Measurements from ENCODE around the gene SPRR2G. TPM values are rescaled to one million over a fixed set of nuclear protein-coding genes. Genes with fewer than 3 reads are reported as not detected.
"Not testable (repeated sequence)": the region's sequence is repeated elsewhere in the genome, so short reads cannot be mapped to it uniquely, and the experiment has no call there.

Gene SPRR2G
- total RNA-seq, 1 experiment from 2014 or later, result not detected

DNA sequence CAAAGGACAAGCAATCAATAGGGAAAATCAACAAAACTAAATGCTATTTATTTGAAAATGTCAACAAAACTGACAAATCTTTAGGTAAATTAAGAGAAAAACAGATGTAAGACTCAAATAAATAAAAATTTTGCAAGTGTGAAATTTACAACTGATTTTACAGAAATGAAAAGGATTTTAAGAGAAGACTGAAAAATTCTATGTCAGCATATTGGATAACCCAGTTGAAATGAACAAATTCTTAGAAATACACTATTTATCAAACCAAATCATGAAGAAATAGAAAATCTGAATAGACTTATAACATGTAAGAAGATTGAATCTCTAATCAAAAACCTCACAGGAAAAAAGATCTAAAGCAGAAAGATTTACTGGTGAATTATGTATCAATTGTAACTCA is 29.7 kb downstream of the SPRR2G start:
- H3K4me1 ChIP-seq (ENCODE audit: control insufficient read depth, insufficient read depth, low read length), result no peaks in the 10 kb centered on the region
- no peaks in the 10 kb centered on the region for H3K9me3 ChIP-seq (ENCODE audit: control insufficient read depth, insufficient read depth, low read depth, low read length)
- ChIA-PET CTCF (no interaction called here), POLR2A (no interaction called here)
- no peak for DNase-seq (ENCODE audit: low read depth, low spot score)
- TF ChIP-seq POLR2AphosphoS5 (IDR thresholded peaks at IDR 0.05; ENCODE audit: low read depth, low read length) (no peak), SIN3A (IDR thresholded peaks at IDR 0.05; ENCODE audit: borderline replicate concordance, insufficient read depth, low read depth, low read length) (no peak), TCF7L2 (IDR thresholded peaks at IDR 0.05; ENCODE audit: low read depth, low read length) (no peak)
- TF ChIP-seq, protein P1, sequence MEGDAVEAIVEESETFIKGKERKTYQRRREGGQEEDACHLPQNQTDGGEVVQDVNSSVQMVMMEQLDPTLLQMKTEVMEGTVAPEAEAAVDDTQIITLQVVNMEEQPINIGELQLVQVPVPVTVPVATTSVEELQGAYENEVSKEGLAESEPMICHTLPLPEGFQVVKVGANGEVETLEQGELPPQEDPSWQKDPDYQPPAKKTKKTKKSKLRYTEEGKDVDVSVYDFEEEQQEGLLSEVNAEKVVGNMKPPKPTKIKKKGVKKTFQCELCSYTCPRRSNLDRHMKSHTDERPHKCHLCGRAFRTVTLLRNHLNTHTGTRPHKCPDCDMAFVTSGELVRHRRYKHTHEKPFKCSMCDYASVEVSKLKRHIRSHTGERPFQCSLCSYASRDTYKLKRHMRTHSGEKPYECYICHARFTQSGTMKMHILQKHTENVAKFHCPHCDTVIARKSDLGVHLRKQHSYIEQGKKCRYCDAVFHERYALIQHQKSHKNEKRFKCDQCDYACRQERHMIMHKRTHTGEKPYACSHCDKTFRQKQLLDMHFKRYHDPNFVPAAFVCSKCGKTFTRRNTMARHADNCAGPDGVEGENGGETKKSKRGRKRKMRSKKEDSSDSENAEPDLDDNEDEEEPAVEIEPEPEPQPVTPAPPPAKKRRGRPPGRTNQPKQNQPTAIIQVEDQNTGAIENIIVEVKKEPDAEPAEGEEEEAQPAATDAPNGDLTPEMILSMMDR (IDR thresholded peaks at IDR 0.05), result no peak
- TF ChIP-seq, protein P2, sequence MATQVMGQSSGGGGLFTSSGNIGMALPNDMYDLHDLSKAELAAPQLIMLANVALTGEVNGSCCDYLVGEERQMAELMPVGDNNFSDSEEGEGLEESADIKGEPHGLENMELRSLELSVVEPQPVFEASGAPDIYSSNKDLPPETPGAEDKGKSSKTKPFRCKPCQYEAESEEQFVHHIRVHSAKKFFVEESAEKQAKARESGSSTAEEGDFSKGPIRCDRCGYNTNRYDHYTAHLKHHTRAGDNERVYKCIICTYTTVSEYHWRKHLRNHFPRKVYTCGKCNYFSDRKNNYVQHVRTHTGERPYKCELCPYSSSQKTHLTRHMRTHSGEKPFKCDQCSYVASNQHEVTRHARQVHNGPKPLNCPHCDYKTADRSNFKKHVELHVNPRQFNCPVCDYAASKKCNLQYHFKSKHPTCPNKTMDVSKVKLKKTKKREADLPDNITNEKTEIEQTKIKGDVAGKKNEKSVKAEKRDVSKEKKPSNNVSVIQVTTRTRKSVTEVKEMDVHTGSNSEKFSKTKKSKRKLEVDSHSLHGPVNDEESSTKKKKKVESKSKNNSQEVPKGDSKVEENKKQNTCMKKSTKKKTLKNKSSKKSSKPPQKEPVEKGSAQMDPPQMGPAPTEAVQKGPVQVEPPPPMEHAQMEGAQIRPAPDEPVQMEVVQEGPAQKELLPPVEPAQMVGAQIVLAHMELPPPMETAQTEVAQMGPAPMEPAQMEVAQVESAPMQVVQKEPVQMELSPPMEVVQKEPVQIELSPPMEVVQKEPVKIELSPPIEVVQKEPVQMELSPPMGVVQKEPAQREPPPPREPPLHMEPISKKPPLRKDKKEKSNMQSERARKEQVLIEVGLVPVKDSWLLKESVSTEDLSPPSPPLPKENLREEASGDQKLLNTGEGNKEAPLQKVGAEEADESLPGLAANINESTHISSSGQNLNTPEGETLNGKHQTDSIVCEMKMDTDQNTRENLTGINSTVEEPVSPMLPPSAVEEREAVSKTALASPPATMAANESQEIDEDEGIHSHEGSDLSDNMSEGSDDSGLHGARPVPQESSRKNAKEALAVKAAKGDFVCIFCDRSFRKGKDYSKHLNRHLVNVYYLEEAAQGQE (IDR thresholded peaks at IDR 0.05; ENCODE audit: insufficient read depth in 1 of 2, low read depth in 2 of 2, low read length in 1 of 2), result no peak
- H3K4me3 ChIP-seq (ENCODE audit: low read depth in 2 of 2, low read length in 2 of 2), result no peak overlapping the region
- BruUV-seq (replicated peaks), result no TSS peak
- in situ Hi-C loops (cut with HindIII; ENCODE audit: low pct_unique_long_range_greater_than_20kb, low sequenced_read_pairs) (no loop called here), intact Hi-C loops (cut with micrococcal nuclease; ENCODE audit: unreplicated experiment) (no loop called here)
- no peaks in the 10 kb centered on the region for H3K27me3 ChIP-seq (ENCODE audit: control insufficient read depth, insufficient read depth, low read length)
- H3K27ac ChIP-seq (ENCODE audit: low read length), result no peak overlapping the region
- ATAC-seq, result no peak
- H3K36me3 ChIP-seq (ENCODE audit: control insufficient read depth, insufficient read depth, low read length), result no peaks in the 10 kb centered on the region

DNA sequence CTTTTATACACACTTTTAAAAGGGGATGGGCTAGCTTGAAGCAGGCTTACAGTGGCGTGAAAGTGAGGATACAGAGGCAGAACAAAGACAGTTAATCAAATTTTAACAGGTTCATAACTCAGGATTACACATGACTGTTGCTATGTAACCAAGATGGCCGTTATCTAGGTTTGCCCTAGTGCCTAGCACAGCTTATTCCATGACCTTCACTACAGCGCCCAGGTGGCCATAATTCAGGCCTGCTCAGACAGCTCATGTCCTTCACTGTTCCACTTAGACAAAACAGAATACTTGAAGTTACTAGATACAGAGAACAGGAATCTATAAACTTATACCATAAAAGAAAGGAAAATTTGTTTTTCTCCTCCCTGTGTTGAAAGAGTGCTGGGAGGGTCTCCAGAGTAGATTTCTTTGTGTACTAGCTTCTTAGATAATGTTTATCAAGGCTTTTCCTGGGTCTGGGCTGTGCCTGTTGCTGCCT is 31.2 kb downstream of the SPRR2G start:
- in situ Hi-C loops (cut with HindIII; ENCODE audit: low pct_unique_long_range_greater_than_20kb, low sequenced_read_pairs), result no loop called here
- intact Hi-C loops (cut with micrococcal nuclease; ENCODE audit: unreplicated experiment), result no loop called here

DNA sequence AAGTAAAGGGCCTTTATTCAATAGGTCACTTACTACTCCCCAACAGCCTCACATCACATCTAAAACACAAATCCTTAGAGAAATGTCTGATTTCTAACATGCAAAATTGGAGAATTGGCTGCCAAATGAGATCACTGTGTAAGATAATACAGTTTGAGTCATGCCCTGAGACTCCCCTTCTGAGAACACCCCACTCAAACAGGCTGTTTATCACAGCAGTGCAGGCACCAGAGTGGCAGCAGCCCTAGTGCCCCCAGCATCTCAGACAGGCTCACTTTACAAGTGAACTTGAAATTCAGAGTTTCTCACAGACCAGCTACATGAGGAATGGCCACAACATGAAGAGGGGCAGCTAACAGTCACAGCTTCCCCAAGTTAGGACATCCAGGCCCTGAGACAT is 35.4 kb downstream of the SPRR2G start:
- POLR2A ChIA-PET; H3K9me3 ChIP-seq (ENCODE audit: control insufficient read depth, insufficient read depth, low read depth, low read length); H3K27ac ChIP-seq (ENCODE audit: low read length); H3K4me3 ChIP-seq (ENCODE audit: low read depth in 2 of 2, low read length in 2 of 2); CTCF ChIA-PET; H3K4me1 ChIP-seq (ENCODE audit: control insufficient read depth, insufficient read depth, low read length); DNase-seq (ENCODE audit: low read depth, low spot score); BruUV-seq (replicated peaks); H3K27me3 ChIP-seq (ENCODE audit: control insufficient read depth, insufficient read depth, low read length); in situ Hi-C loops (cut with HindIII; ENCODE audit: low pct_unique_long_range_greater_than_20kb, low sequenced_read_pairs); H3K36me3 ChIP-seq (ENCODE audit: control insufficient read depth, insufficient read depth, low read length); intact Hi-C loops (cut with micrococcal nuclease; ENCODE audit: unreplicated experiment); ATAC-seq: not testable (repeated sequence)

More for the DNA sequence above, 31.2 kb downstream of the SPRR2G start:
- Histone ChIP-seq H3K4me1 (ENCODE audit: control insufficient read depth, insufficient read depth, low read length) (no peaks in the 10 kb centered on the region), H3K27me3 (ENCODE audit: control insufficient read depth, insufficient read depth, low read length) (no peaks in the 10 kb centered on the region), H3K27ac (ENCODE audit: low read length) (no peak overlapping the region), H3K4me3 (ENCODE audit: low read depth in 2 of 2, low read length in 2 of 2) (no peak overlapping the region), H3K36me3 (ENCODE audit: control insufficient read depth, insufficient read depth, low read length) (no peaks in the 10 kb centered on the region), H3K9me3 (ENCODE audit: control insufficient read depth, insufficient read depth, low read depth, low read length) (no peaks in the 10 kb centered on the region)
- CTCF ChIA-PET, result no interaction called here
- no peak for TF ChIP-seq POLR2AphosphoS5 (IDR thresholded peaks at IDR 0.05; ENCODE audit: low read depth, low read length)
- TF ChIP-seq, protein P1 (IDR thresholded peaks at IDR 0.05), result no peak
- TF ChIP-seq, protein P2 (IDR thresholded peaks at IDR 0.05; ENCODE audit: insufficient read depth in 1 of 2, low read depth in 2 of 2, low read length in 1 of 2), result no peak
- no peak for TF ChIP-seq TCF7L2 (IDR thresholded peaks at IDR 0.05; ENCODE audit: low read depth, low read length)
- no peak for TF ChIP-seq SIN3A (IDR thresholded peaks at IDR 0.05; ENCODE audit: borderline replicate concordance, insufficient read depth, low read depth, low read length)
- DNase-seq (ENCODE audit: low read depth, low spot score), result no peak
- no peak for ATAC-seq
- POLR2A ChIA-PET, result no interaction called here
- no TSS peak for BruUV-seq (replicated peaks)
